Bone marrow (tissue), 2 donors: ENCODE results near the gene IL2RA.
"Not testable (repeated sequence)": the region's sequence is repeated elsewhere in the genome, so short reads cannot be mapped to it uniquely, and the experiment has no call there.

Source experiments
- DNase-seq, 2 donors: peaks; one replicate each; lab custom pipeline; 2025; lab: John Stamatoyannopoulos, UW

The IL2RA gene

DNA sequence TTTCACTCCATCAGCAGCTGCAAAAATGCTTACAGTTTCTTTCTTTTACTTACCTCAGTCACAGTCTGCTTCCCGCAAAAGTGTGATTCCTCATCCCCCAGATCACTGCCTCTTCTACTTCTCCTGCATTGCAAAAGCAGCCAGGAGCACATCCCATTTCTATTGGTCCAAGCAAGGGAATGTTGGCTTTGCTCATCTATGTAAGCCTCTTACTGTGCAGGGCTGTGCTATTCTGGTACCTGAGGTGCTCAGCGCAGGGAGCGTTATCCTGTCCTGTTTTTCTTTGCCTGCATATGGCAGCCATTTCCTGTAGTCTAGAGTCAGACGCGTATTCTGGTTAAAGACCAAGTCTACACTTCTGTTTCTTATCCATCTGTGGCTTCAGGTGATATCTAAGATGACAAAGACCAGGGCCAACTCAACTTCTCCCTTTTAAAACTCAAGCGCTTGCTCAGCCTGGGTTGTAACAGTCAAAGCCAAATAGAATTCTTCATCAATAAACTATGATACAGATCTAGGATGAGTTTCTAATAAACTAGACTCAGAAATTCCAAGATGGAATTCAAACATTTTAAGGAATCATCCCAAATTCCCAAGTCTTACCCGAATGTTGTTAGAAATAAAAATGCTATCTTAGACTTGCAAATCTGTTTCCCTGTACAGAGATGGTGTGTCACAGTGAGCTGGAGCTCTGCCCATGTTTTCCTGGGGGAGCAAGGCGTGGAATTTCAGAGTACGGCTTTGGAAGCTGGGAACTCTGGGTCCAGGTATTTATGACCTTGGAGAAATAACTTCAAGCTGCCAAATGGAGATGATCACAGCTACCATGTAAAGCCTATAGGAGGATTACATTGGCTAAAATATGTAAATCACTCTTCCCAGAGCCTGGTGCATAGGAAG lies 20.6 kb upstream of the IL2RA start:
- no peak for DNase-seq

DNA sequence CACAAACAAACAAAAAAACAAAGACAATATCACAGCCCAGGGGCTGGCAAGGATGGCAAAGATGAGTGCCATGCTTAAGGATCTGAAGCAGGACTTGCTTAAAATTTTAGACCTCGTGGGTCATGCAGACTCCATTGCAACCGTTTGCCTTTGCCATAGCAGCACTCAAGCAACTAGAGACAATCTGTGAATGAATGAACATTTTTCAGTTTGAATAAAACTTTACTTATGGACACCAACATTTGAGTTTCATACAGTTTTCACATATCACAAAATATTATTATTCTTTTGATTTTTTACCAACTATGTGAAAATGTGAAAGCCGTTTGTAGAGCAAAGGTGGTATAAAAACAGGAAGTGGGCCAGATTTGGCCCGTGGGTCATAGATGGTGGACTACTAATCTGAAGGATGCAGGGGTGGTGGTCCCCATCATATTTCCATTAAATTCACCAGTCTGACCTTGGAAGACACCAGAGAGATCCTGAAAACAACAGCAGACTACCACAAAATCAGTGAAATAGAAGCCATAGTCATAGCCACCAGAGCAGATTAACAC lies 18.3 kb upstream of the IL2RA start:
- no peak for DNase-seq

DNA sequence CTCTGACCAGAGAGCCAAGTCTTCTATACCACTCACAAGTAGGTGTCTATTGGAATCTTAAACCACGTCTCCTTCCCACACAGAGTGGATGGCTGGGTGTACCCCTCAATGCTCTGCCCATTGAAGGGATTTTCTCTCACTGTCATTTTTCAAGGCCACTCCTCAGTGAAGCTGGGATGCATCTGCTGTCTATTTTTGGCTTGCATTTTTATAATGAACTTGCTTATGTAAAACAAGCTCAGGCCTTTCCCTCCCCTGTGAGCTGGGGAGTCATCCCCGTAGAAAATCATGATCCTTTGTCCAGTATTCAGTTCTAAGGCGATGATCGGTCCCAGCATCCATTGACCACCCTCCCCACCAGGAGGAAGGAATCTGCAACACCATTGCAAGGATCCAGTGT lies 16.9 kb upstream of the IL2RA start:
- DNase-seq, result no peak

DNA sequence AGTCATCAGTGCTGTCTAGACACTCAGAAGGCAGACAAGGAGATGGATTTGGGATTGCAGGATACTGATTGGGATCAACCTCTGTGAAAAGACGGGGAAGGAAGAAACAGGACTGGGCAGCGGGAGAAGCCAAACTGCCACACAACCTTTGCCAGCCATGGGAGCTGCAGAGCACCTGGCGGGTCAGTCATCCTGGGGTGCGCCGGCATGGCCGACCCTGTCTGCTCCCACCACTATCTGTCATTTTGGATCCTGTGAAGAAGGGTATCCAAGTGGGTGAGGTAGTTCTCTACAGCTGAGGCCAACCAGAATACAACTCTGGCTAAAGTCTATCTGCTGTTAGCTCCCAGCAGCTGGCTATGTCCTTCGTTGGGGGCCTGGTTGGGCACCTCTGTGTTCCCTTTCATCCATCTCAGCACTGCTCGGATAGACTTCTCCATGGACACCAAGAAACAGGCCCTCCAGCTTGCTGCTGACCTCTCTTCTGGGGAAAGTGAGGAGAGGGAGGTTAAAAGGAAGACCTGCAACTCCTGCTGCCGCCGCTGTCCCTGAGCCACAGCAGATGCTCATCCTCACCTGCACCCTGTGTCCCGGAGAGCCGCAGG lies 15.0 kb upstream of the IL2RA start:
- no peak for DNase-seq

DNA sequence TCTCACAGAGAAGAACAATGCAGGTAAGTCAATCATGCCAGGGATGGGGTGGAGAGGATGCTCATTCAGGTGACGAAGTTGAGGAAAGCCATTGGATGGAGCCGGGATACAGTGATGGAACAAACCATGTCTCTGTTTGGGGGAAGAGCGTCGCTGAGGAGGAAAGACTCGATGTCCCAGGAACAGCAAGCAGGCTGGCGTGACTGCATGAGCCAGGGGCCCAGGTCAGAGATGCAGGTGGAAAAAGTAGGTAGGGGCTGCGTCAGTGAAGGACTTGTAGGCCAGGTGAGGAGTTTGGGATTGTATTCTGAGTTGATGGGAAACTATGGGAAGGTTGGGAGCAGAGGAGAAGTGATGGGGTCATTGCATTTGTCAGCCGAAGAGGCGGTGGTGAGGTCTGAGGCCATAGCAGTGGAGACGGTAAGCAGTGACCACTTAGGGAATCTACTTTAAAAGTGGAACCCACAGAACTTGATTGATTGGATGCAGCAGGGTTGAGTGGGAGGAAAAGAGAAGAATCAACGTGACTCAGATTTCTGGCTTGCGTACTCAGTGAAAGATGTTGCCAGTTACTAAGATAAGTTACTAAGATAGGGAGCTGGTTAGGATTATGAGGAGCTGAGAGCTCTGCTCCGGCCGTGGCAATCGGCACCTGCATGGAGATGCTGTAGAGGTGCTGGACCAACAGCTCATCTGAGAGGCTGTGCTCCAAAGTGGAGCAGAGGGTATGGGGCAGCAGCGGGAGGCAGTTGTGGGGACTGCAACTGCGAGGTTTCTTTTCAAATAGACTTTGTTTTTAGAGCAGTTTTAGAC lies 12.5 kb upstream of the IL2RA start:
- DNase-seq, result no peak

DNA sequence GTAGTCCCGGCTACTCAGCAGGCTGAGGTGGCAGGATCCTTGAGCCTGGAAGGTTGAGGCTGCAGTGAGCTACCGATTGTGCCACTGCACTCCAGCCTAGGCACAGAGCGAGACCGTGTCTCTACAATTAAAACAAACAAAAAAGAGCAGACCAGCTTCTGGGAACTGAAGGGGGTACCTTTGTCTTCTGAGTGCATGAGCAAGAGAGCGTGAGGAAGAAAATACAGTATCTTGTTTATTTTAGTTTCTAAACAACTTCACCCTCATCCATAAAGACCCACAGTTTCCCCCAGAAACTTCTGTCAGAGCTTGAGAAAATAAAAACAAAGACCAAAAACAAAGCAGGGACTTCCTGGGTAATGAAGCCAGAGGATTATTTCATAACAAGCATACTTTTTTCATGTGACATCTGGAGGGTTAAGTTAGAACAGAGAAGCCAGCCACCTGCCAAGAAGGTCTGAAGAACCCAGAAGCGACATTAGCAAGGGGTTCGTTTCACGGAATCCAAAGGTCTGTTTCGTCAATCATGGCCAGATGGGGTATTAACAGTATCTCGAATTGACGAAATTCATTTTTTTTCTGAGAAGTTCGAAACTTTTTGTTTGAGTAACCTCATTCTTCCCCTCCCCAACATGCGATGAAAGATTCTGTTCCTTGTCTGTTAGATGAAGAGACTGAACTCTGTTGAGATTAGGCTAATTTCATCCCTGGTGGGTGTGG lies 10.2 kb upstream of the IL2RA start:
- no peak for DNase-seq

DNA sequence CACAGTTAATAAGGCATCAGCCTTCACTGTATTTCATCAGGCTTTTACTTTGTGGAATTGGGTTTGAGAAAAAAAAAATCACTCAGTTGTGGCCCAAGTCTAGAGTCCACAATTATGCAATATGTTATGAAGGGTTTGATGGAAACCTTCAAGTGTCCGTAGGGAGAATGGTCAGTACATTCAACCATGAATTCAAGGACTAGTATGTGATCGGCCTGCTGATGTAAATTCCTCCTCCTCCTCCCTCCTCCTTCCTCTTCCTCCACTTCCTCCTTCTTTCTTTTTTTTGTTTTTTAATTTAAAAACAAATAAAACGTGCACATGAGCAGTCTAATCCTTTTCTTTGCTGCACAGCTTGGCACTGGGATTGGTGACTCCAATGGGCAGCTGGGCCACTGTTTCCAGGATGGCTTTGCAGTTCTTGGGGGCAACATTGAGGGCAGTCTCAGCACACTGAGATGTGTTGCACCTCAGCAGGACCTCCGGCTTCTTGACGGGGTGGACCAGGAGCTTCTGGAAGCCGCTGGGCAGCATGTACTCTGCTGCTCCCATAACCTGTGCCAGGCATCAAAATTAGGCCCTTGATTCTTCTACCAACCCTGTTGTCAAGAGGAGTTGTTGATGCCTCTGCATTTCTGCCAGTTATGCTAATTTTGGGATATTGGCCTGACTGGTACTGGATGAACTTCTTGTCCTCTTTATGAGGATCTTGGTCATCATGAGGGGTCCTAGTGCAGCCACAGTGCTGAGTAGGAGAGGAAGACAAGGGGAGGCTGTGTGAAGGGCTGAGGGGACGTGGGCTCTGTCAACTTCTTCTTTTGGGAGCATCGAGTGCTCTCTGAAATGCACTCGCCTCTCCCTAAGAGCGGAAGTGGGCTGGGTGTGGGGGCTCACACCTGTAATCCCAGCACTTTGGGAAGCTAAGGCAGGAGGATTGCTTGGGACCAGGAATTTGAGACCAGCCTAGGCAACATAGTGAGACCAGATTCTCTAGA lies 9.3 kb upstream of the IL2RA start:
- DNase-seq, result no peak

DNA sequence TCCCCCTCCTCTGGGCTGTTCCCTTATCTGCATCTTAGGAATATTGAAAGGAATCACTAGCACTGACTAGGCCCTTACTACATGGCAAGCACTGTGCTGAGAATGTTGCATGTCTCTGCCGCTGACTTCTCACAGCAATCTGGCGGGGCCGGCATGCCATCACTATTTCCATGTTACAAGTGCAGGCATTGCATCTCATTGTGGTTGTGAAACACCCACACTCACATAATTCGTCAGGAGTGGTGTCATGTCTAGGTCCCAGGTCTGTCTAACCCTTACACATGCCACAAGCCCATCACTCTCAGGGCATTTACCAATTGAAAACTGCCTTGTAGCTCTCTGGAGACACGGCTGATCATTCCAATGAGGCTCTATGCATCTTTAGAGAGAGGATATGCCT lies 8.5 kb upstream of the IL2RA start:
- DNase-seq, result no peak

DNA sequence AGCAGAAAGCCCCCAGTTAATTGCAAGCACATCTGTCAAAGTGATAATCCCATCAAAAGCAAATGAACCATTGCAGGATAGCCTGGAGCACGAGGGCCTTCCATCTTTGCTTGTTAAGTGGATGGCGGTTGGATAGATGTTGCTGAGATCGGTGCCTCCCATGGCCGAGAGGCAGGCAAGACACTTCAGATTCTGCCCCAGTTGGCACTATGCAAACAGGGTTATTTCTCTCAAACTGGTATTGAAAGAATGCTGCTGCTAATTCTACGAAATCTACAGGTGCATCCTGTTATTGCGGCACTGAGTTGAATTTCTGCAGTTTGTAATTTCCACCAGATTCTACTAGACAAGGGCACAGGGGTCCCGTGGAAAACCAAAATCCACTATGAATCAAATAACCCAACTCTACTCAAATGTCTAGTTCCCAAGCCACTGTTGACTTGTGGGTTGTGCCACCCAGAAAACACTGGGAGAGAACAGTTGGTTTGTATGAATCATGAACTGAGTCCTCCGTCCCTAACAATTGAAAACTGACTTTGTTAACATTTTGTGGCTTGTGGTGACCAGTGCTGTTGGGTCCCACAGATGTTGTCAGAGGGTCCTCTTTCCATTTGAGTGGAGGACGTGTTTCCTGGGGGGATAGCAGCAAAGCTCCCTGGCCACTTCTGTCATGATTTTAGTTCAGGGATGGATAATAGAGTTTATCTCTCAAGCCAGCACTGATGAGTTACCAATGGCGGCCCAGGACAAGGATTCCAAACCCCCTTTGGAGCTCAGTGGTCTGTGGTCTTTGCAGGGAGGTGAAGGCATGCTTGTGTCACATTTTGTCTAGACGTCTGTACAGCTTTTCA lies 7.1 kb upstream of the IL2RA start:
- peak in 1 of 2 donors; percentile 68 for DNase-seq

DNA sequence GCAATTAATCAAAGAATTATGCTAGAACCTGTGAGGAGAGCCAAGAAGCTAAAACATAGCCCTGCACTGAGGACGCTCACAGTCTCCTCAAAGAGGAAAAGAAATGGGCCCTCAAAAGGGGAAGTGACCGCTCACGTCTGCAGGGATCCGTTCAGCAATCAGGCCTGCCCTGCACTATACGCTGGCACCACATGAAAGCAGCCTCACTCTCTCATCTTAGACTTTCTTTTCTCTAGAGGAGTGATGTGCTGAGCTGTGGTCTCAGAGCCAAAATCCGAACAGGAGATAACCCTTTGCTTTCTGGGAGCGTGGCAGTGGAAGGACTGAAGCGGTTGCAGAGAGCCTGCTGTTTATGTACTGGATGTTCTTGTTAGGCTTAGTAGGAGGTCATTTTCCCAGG lies 6.3 kb upstream of the IL2RA start:
- peak in 1 of 2 donors; percentile 90 for DNase-seq

DNA sequence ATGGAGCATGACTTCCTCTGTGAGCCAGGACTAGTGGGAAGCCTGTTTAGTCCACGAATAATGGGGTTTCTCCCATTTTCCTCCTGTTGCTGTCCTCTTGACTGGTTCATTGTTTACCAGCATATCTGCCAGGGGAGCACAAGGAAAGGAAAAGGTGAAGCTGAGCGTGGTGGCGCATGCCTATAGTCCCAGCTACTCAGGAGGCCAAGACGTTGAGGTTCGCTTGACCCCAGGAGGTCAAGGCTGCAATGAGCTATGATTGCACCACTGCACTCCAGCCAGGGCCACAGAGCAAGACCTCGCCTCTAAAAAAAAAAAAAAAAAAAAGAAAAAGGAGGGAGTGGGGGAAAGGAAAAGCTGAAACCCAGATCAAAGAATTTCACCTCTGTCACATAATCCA lies 5.8 kb upstream of the IL2RA start:
- no peak for DNase-seq

DNA sequence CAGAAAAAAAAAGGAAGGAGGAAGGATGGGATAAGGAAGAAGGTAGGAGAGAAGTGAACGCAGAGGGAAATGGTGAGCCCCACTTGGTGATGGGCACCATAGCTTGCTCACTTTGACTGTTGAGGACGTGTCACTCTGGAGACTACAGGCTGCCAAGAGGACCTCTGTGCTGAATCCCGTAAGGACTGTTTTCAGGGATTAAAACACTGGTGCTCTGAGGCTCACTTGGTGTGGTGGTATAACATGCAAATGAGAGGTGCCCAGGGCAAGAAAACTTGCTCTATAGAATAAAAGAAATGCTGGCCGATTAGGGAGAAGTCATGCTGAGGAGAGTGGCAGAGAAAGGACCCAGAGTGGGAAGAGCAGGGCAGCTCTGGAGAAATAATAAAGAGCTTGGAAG lies 5.3 kb upstream of the IL2RA start:
- no peak for DNase-seq

DNA sequence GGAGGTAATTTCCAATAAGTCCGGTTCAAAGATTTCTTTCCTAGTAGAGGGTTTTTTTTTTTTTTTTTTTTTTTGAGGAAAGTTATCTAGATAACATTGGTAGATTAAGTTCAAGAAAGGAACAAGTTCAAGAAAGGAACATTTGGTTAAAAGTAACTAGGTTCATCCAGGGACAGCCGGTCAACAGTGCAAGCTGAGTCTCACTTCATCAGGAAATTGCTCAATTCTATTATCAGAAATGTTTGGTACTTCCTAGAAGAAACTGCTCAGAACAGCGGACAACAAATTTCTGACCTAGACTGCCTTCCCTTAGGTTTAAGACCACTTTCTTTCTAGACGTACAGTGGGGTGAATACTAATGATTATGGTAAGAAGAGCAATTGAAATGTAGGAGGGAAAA lies 3.7 kb upstream of the IL2RA start:
- DNase-seq, result no peak

DNA sequence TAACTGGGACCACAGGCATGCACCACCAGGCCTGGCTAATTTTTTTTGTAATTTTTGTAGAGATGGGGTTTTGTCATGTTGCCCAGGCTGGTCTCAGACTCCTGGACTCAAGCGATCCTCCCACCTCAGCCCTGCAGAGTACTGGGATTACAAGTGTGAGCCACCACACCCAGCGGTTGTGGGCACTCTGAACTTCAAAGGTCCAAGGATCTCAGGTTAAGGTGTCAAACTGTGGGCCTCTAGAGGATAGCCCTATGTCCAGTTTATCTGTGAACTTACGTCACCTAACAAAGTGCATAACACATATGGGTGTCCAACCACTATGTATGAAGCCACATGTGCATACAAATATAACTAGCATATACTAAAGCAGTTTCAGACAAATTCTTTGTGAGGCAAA lies 3.2 kb upstream of the IL2RA start:
- DNase-seq, result no peak

DNA sequence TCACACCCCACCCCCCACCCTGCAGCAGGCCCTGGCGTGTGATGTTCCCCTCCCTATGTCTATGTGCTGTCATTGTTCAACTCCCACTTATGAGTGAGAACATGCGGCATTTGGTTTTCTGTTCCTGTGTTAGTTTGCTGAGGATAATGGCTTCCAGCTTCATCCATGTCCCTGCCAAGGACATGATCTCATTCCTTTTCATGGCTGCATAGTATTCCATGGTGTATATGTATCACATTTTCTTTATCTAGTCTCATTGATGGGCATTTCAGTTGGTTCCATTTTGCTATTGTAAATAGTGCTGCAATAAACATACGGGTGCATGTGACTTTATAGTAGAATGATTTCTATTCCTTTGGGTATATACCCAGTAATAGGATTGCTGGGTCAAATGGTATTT lies 2.6 kb upstream of the IL2RA start:
- DNase-seq, result not testable (repeated sequence)

DNA sequence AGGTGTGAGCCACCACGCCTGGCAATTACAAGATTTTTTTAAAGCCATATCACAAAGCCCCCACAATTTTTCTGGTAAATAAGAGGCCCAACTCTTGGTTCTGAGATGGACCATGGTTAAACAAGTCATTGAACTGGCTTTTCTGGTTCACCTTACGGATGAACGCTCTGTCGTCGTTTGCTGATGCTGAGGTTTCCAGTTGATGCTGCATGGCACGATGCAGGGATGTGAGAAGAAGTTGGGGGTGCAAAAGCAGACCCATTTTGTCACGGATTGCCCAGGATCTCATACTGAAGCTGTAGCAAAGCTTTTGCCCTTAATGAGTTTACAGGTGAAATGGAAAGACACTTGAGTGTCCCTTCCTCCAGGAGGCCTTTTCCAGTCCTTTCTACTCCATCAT lies 2.0 kb upstream of the IL2RA start:
- DNase-seq, result no peak

DNA sequence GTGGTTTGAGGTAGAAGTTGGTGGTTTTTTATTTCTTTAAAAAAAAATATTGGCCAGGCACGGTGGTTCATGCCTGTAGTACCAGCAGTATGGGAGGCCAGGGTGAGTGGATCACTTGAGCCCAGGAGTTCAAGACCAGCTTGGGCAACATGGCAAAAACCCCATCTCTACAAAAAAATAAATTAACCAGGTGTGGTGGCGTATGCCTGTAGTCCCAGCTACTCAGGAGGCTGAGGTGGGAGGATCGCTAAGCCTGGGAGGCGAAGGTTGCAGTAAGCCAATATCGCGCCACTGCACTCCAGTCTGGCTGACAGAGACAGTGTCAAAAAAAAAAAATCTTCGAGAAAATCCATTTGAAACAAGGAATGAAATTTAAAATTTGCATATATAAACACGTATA lies 1.1 kb downstream of the IL2RA start:
- no peak for DNase-seq

DNA sequence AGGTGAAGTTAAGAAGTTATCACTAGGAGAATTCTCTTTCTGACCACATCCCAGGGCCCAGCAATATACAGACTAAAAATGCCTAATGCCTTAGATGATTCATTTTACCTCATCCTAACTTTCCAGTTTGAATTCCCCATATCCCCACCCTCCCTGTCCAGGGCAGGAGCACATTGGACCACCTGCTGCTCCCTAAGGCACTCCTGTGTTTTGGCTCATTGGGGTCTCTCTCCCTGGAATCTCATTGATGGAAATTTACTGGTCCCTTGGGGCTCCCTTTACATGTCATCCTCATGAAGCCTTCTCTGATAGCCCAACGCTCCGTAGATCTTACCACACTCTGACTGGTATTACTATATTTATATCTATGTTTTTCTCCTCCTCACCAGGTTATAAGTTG lies 2.7 kb downstream of the IL2RA start:
- no peak for DNase-seq

DNA sequence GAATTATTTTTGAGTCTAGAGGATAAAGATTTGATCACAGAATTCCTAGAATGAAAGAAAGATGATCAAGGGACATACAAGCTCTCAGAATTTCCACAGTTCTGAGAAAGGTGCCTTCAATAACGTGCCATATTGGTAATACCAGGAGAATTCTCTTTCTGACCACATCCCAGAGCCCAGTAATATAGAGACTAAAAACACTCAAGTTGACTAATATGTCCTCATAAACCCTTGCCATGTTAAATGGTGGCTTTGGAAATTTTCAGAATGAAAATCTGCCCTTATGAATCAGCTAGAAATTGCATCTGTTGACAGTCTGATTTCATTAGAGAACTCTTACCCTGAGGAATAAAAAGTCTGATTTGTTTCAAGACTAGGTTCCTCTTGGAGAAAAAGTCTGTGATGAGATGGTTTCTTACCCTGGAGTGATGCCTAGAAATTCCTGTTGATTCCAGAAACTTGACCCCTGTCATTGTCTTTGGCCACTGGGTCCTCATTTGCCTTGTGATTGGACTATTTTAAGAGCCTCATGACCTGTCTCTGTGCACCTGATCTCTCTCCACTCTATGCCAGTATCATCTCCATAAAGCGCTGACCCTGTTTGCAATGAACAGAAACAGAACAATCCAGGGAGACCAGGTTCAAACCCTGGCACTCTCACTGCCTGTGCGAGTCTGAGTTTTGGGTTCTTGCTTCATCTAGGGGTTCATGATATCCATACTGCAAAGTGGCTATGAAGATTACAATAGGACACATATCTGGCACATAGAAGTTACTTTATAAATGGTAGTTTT lies 3.3 kb downstream of the IL2RA start:
- no peak for DNase-seq
